GM18870 (cell line): ENCODE measurements around the gene ARRDC2.
"Not testable (repeated sequence)": the region's sequence is repeated elsewhere in the genome, so short reads cannot be mapped to it uniquely, and the experiment has no call there.

Experiments
- ATAC-seq: cut with Tn5 transposase; IDR thresholded peaks from one replicate; pipeline ENCODE4 v1.9.1; 2021; ENCODE audit warnings: moderate library complexity; ENCODE audit not compliant: unreplicated experiment

ARRDC2 gene

DNA sequence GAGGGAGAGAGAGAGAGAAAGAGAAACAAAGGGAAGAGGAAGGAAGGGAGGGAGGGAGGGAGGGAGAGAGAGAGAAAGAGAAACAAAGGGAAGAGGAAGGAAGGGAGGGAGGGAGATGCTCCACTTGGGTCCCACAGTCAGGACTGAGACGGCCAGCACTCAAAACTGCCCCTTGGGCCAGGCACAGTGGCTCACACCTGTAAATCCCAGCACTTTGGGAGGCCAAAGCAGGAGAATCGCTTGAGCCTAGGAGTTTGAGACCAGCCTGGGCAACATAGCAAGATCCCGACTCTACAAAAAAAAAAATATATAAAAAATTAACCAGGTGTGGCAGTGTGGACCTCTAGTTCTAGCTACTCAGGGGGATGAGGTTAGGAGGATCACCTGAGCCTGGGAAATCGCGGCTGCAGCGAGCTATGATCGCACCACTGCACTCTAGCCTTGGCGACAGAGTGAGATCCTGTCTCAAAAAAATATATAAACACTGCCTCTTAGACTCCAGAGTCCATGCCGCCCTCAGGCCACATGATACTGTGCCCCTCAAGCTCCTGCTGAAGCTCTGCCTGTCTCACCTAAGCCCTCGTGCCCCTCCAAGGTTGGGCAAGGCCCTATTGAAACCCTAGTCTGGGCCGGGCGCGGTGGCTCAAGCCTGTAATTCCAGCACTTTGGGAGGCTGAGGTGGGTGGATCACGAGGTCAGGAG, 8.4 kb downstream of the ARRDC2 start:
- ATAC-seq: no peak

DNA sequence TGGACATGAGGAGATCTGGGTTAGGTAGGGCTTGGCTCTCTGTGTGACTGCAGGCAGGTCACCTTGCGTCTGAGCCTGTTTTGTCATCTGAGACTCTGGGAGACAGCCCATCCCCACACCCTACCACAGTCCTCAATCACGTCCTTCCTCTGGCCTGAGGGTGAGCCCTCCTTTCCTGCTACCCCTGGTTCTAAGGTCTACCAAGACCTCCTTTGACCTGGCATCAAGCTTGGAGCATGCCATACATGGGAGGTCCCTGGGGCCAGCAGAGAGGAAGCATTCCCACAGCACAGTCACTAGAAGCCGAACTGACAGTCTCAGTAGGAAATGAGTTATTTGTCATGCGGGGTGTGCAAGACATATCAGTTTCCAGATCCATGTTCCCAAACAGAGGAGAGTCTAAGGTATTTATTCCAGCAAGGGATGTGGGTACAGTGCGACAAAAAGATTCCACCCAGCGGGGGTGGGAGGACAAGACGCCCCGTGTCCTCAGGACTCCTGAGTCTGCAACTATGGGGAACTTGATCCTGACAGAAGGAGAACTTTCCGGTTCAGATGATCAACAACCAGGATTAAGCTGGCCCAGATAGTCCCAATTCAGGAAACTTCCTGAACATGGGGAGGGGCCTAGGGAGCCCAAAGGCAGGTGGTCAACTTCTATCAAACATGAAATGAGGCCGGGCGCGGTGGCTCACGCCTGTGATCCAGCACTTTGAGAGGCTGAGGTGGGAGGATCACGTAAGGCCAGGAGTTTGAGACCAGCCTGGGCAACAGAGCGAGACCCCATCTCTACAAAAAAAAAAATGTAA, 9.5 kb downstream of the ARRDC2 start:
- ATAC-seq: no peak

DNA sequence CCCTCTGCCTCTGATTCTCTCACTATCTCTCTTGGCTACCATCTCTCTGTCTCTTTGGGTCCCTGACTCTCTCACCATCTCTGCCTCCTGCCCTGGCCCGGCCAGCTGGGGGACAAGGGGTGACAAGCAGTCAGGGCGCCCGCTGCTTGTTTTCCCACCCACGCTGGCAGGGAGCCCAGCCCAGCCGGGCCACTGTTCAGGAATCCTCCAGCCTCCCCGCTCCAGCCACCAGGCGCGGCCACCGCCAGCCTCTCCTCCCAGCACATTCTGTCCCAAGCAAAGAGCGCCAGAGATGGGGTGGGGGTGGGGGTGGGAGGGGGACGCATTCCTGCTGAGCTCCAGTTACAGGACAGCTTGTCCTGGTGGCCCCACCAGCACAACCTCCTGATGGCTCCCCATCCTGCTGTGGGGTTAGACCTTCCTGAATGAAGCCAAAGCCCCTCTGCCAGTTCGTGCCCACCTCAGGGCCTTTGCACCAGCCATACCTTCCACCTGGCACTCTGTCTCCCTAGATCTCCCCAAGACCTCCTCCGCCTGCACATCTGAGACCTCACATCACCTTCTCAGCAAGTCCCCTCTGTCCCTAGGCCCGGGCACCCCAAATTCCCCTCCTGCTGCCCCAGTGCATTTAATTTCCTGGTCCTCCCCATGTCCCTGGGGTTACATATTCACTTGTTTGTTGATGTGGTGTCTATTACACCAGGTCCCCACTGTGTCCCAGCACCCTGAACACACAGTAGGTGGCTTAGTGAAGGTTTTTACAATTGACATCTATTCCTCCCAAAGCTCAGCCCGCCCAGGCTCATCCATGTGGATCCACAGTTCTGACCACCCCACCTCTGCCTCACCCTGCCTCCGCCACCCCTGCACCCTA, 12.5 kb downstream of the ARRDC2 start:
- ATAC-seq: no peak

DNA sequence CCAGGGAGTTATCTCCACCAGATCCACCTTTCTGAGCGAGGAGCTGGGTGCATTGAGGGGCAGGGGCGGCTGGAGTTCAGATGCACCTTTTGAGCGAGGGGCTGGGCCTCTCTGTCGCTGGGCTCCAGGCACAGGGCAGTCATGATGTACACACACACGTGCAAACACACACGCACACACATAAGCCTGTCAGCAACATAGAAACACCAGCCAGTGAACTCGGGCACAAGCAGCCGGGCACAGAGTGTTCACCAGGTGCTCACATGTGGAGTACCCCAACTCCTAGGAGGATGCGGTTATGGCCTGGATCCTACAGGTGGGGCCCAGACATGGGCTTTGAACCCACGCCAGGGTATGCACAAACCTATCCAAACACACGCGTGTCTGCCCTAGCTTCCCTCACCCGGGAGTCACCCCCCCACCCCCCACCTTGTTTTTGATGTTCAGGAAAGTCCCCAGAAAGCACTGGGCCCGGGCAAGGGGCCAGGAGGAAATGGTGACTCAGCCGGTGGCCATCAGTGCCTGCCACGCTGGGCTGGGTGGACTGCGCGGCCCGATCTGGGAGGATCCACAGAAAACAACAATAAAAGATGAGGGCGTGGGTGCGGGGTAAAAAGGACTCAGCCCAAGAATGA, 13.3 kb downstream of the ARRDC2 start:
- no peak for ATAC-seq

DNA sequence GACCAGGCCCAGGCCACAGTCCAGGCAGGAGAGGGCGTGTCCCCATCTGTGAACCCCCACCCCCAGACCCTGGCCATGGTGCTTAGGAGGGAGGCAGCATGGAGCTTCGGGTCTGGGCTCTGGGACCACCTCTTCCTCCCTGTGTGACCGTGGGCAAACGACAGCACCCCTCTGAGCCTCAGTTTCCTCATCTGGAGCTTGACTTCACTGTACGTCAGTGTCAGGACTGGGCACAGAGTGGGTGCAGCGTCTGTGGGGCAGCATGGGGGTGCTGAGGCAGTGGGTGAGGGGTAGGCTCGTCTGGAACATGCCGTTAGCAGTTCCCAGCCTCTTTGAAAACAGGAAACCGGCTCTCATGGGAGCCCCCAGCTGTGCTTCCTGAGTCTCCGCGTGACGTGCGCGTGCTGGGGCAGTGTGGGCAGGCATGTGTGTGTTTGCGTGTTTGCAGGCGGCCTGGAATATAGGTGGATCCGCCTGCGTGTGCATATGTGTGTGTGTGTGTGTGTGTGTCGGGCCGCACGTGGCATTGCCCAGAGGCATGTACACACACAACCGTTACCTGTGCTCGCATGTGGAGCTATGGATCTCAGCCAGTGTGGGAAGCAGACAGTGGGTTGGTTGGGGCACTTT, 15.8 kb downstream of the ARRDC2 start:
- no peak for ATAC-seq

DNA sequence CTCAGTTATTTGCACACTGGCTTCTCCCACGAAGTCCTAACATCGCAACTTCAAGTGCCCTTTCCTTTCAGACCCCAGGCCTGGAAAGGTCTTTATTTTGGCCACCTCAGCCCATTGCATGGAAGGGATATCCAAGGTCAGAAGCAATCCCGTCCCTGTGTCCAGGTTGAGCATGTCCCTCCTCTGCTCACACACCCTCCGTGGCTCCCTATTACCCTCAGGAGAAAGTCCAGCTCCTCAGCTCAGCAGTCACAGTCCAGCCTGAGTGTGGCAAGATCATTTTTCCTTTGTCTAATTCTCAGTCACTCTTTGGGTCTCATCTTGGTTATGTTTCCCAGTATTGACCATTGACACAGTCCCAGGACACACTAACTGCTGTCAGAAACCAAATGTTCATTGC, 19.2 kb downstream of the ARRDC2 start:
- ATAC-seq: no peak

DNA sequence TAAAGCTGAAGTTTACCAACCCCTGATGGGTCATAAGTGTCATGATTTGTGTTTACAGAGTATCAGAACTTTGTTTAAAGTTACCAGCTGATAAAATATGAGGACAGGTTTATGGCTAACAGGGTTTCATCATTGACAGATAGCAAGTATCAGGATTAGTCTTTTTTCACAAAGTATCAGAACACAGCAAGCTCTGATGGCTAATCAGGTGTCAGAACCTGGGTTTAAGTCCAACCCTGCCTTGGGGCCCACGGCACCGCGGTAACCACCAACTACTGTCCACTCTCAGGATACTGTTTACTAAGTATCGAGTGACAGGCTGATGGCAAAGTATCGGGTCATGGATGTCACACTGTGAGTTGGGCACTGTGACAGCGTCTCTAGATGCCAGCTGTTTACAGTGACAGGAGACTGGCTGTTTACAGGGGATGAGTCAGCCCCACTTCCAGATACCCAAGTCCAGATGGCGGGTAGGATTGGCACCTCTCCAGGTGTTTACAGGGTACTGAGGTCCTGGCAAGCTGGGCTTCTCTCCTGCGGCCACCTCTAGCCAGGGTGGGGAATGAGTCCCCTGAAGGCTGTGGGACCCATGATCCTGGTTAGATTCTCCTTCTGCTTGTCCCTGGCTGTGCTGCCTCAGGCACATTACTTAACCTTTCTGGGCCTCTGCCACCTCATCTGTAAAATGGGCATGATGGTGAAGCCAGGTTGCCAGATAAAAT, 21.8 kb downstream of the ARRDC2 start:
- ATAC-seq: no peak

DNA sequence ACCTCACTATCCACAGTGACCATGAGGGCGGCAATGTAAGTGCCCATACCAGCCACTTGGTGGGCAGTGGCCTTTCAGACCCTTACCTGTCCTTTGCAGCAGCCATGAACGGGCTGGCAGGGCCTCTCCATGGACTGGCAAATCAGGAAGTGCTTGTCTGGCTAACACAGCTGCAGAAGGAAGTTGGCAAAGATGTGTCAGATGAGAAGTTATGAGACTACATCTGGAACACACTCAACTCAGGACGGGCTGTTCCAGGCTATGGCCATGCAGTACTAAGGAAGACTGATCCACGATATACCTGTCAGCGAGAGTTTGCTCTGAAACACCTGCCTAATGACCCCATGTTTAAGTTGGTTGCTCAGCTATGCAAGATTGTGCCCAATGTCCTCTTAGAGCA, 23.4 kb downstream of the ARRDC2 start:
- not testable (repeated sequence) for ATAC-seq

DNA sequence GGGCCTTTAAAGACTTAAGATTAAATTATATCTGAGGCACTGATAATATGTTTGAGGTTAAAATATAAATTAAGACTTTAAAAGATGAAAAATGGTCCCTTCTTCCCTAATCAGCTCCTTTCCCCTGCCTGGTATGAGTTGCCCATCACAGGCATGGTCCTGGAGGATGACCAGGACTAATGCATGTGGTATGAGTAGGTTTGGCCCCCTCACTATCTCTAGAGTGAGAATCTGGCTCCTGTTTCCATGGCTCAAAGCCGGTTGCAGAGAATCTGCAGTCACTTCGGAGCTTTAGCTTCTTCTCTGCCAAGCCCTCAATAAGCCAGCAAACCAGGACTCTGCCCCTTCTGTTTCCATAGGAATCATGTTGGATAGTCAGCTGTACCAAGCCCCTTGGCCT, 24.1 kb downstream of the ARRDC2 start:
- ATAC-seq: not testable (repeated sequence)

DNA sequence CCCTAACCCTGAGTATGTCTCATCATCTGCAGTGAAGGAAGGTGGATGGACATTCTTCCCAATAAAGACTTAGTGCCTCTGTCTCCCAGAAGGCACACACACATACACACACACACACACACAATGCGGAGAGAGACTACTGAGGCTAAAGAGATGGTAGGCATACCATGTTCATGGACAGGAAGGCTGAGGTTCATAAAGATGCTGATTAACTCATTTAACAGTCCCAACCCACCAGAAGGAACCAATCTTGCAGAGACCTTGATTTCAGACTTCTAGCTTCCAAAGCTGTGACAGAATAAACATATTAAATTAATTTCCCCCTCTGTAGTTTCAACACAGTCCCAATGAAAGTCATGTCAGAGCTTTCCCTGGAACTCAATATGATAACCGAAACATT, 33.1 kb downstream of the ARRDC2 start:
- no peak for ATAC-seq

DNA sequence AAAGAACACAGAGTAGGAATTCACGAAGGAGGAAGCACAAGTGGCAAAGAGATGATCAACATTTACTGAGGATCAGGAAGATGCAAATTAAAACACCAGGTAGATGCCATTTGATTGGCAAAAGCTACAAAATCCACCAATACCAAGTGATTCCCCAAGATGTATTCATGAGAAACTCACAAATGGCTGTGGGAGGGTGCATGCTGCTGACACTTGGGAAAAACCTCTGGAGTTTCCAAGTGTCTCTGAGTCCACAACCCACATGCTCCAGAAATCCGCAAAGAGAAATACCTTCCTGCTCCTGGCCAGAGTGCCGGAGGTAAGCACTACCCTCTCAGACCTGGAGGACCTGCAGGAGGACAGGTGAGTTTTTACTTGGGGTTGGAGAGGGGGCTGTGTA, 35.7 kb downstream of the ARRDC2 start:
- ATAC-seq: no peak

DNA sequence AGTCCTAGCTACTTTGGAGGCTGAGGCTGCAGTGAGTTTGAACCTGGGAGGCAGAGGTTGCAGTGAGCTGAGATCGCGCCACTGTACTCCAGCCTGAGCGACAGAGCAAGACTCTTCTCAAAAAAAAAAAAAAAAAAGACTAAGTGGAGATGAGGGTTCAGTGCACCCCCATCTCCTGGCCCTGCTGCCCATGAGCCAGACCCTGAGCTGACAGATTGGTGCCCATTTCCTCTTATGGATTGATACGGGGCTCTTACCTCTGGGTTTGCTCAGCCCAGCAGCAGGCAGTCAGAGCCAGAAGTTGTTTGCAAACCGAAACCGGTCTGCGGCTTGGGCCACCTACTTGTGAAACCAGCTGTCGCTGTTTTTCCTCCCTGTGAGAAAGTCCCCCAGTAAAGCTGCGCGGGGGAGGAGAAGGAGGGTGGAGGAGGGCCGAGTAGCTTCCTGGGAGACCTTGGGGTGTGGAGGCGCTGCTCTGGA, 36.9 kb downstream of the ARRDC2 start:
- peak; percentile 80 for ATAC-seq

DNA sequence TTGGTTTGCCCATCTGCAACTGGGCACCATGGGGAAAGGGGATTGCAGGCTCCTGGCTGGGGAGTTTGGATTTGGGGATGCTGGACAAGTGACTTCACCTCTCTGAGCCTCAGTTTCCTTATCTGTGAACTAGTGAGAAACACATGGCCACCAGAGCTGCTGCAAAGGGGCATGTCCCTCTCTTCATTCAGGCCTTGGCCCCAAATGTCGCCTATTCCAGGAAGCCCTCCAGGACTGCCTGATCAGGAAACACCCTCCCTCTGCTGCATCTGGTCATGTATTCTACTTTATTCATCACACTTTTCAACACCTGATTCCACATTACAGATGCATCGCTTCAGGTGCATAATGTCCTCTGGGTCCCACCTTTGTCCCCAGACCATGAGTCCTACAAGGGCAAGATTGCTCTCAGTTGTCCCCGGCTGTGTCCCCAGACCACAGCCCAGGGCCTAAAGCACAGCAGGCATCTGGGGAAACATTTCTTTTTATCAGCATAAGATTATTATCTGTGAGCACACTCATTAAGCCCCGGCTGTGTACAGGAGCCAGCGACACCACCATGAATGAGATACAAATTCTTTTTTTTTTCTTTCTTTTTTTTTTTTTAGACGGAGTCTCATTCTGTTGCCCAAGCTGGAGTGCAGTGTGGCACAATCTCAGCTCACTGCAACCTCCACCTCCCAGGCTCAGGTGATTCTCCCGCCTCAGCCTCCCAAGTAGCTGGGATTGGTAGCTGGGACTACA, 37.5 kb downstream of the ARRDC2 start:
- no peak for ATAC-seq

DNA sequence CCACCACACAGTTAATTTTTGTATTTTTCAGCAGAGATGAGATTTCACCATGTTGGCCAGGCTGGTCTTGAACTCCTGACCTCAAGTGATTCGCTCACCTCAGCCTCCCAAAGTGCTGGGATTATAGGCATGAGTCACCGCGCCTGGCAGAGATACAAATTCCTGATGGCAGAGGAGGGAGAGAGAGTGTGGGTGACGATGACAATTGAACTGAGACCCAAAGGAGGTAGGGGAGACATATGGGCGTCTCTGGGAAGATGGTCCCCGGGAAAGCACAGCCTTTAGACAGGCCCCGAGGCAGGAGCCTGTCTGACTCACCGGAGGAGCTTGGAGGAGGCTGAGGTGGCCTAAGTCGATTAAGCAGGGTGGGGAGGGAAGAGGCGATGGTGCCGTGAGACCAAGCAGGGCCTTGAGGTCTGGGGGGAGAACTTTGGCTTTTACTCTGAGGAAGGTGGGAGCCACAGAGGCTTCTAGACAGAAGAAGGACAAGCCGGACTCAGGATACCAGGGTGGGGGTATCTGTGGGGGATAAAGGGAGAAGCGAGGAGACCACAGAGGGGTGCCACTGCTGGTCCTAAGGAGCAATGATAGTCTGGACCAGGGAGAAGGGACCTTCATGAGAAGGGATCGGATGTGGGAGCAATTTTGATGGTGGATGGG, 38.2 kb downstream of the ARRDC2 start:
- no peak for ATAC-seq

DNA sequence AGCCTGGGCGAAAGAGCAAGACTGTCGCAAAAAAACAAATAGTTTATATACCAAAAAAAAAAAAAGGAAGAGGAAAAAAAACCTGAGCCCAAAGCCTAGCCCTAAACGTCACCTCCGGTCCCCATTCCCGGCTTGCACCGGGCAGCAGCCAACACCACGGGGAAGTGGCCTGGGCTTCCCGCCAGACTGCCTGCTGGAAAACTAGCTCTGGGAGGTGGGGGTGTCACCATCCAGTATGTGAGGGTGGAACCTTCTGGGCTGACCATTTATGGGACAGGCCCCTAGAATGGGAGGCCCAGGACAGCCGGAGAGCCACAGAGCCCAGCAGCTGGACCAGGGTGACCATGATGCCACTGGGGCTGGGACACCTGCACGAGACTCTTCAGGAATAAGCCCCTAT, 41.4 kb downstream of the ARRDC2 start:
- ATAC-seq: no peak

DNA sequence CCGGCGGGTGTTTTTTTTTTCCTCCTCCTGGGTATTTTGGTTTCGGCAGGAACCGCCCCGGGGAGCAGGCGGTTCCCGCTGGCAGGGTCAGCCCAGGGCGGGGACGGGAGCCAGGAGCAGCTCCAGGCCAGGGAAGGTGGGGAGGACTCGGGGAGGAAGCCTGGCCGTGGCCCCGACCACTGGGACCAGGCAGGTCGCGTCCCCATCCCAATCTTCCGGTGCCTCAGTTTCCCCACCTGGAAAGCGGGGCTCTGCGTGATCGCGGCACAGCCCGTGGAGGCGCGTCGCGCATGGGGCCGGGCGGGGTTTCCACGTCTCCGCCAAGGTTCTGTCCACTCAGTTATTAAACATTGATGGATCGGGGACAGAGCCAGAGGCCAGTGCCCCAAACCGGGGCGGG, 43.9 kb downstream of the ARRDC2 start:
- no peak for ATAC-seq

DNA sequence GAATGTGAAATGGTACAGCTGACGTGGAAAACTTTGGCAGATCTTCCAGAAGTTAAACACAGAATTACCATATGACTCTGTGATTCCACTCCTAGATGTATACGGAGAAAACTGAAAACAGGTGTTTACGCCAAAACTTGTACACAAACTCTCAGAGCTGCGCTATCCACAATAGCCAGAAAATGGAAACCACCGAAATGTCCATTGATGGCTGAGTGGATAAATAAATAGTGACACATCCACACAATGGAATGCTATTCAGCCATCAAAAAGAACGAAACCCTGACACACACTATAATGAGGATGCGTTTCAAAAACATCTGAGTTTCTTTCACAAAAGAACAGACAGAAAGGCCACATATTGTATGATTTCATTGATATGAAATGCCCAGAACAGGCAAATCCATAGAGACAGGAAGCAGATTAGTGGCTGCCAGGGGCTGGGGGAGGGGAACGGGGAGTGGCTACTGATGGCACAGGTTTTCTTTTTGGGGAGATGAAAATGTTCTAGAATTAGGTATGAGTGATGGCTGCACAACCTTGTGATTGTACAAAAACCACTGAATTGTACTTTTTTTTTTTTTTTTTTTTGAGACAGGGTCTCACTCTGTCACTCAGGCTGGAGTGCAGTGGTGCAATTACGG, 45.7 kb downstream of the ARRDC2 start:
- ATAC-seq: no peak

DNA sequence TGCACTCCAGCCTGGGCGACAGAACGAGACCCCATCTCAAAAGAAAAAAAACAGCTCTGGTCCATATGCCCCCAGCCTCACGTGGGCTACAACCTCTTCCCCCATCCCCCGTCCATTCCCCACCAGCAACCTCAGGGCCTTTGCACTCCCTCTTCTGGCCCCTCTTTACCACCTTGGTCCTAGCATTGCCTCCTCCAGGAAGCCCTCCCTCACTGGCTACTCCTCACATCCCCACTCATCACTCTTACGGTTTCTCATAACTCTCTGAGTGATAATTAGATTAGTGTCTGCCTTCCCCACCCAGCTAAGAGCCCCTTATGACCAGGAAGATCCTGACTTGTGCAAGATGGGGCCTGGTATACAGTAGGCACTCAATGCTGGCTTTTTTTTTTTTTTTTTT, 48.0 kb downstream of the ARRDC2 start:
- ATAC-seq: no peak
